Liver (tissue), 9 donors: Measurements from ENCODE around the gene CNTN5. TPM values are rescaled to one million over a fixed set of nuclear protein-coding genes. Genes with fewer than 3 reads are reported as not detected.

Experiments
- DNase-seq: peaks from one replicate; pipeline ENCODE4 v3.0.0-alpha.2; 2017; ENCODE audit warnings: low spot score
- H3K27ac ChIP-seq, 2 donors: one replicate each; pipeline ENCODE4 v1.7.0; 2013; ENCODE audit warnings: inconsistent platforms in 2 of 2, low read length in 2 of 2, control low read depth in 1 of 2, low read depth in 1 of 2, mild to moderate bottlenecking in 1 of 2
- H3K27me3 ChIP-seq, 4 donors: one replicate each; pipeline versions ENCODE4 v1.6.1 to v1.7.0; 2013; ENCODE audit warnings: low read length in 3 of 4, inconsistent platforms in 1 of 4, mild to moderate bottlenecking in 1 of 4, moderate library complexity in 1 of 4; ENCODE audit not compliant: control insufficient read depth in 4 of 4, insufficient read depth in 4 of 4
- H3K36me3 ChIP-seq, 4 donors: one replicate each; pipeline versions ENCODE4 v1.6.1 to v1.7.0; 2013; ENCODE audit warnings: low read length in 3 of 4, mild to moderate bottlenecking in 3 of 4, low read depth in 1 of 4, moderate library complexity in 1 of 4; ENCODE audit not compliant: control insufficient read depth in 4 of 4, insufficient read depth in 3 of 4
- H3K4me1 ChIP-seq, 4 donors: one replicate each; pipeline versions ENCODE4 v1.6.1 to v1.7.0; 2013; ENCODE audit warnings: low read length in 3 of 4, mild to moderate bottlenecking in 3 of 4, moderate library complexity in 1 of 4; ENCODE audit not compliant: control insufficient read depth in 4 of 4, insufficient read depth in 4 of 4
- H3K4me3 ChIP-seq, 3 donors: one replicate each; pipeline versions ENCODE4 v1.6.1 to v1.7.0; 2013; ENCODE audit warnings: low read length in 3 of 3, control low read depth in 1 of 3, low read depth in 1 of 3, mild to moderate bottlenecking in 1 of 3
- H3K9ac ChIP-seq, 2 donors: one replicate each; pipeline ENCODE4 v1.7.0; 2013; ENCODE audit warnings: low read length in 2 of 2, mild to moderate bottlenecking in 2 of 2, moderate library complexity in 2 of 2, control low read depth in 1 of 2, low read depth in 1 of 2
- H3K9me3 ChIP-seq, 4 donors: one replicate each; pipeline versions ENCODE4 v1.6.1 to v1.7.0; 2013; ENCODE audit warnings: low read length in 3 of 4; ENCODE audit not compliant: control insufficient read depth in 4 of 4
- CTCF ChIP-seq: fragments of 150-350 bp; IDR thresholded peaks from 2 replicates; pipeline ENCODE4 v1.5.1; 2017; ENCODE audit warnings: improper control_type of control experiment, low read depth, low read length; ENCODE audit not compliant: missing input control
- EGR1 ChIP-seq, 2 donors: IDR thresholded peaks; 2 replicates each; pipeline ENCODE4 v1.6.1; 2016 to 2018; ENCODE audit warnings: antibody characterized with exemption in 2 of 2, low read depth in 2 of 2
- FOXA1 ChIP-seq: IDR thresholded peaks from 2 replicates; pipeline ENCODE4 v1.6.1; 2016; ENCODE audit warnings: antibody characterized with exemption
- FOXA2 ChIP-seq: IDR thresholded peaks from 2 replicates; pipeline ENCODE4 v1.6.1; 2016; ENCODE audit warnings: antibody characterized with exemption
- GABPA ChIP-seq, 2 donors: IDR thresholded peaks in 1 of 2; conservative IDR thresholded peaks in 1 of 2; 2 replicates each; pipeline ENCODE4 v1.6.1; 2016; ENCODE audit warnings: antibody characterized with exemption in 2 of 2, mild to moderate bottlenecking in 1 of 2, moderate library complexity in 1 of 2
- HNF4A ChIP-seq, 2 donors: conservative IDR thresholded peaks; 2 replicates each; pipeline ENCODE4 v1.6.1; 2016; ENCODE audit warnings: antibody characterized with exemption in 2 of 2, mild to moderate bottlenecking in 2 of 2
- HNF4G ChIP-seq: IDR thresholded peaks from 2 replicates; pipeline ENCODE4 v1.6.1; 2016; ENCODE audit warnings: antibody characterized with exemption
- JUND ChIP-seq, 2 donors: IDR thresholded peaks; 2 replicates each; pipeline ENCODE4 v1.6.1; 2016; ENCODE audit warnings: antibody characterized with exemption in 2 of 2
- MAX ChIP-seq: IDR thresholded peaks from 2 replicates; pipeline ENCODE4 v1.6.1; 2016; ENCODE audit warnings: antibody characterized with exemption
- NR2F2 ChIP-seq: IDR thresholded peaks from 2 replicates; pipeline ENCODE4 v1.6.1; 2016; ENCODE audit warnings: antibody characterized with exemption
- RAD21 ChIP-seq, 2 donors: IDR thresholded peaks; 2 replicates each; pipeline ENCODE4 v1.6.1; 2016; ENCODE audit warnings: antibody characterized with exemption in 2 of 2, mild to moderate bottlenecking in 2 of 2
- REST ChIP-seq: IDR thresholded peaks from 2 replicates; pipeline ENCODE4 v1.6.1; 2016; ENCODE audit warnings: antibody characterized with exemption, mild to moderate bottlenecking
- RXRA ChIP-seq, 2 donors: IDR thresholded peaks; 2 replicates each; pipeline ENCODE4 v1.6.1; 2017 to 2018; ENCODE audit warnings: antibody characterized with exemption in 2 of 2, mild to moderate bottlenecking in 1 of 2
- SP1 ChIP-seq: IDR thresholded peaks from 2 replicates; pipeline ENCODE4 v1.6.1; 2018; ENCODE audit warnings: antibody characterized with exemption, mild to moderate bottlenecking
- TAF1 ChIP-seq: conservative IDR thresholded peaks from 2 replicates; pipeline ENCODE4 v1.6.1; 2016; ENCODE audit warnings: antibody characterized with exemption, mild to moderate bottlenecking
- YY1 ChIP-seq: IDR thresholded peaks from 2 replicates; pipeline ENCODE4 v1.6.1; 2016; ENCODE audit warnings: antibody characterized with exemption, mild to moderate bottlenecking
- WGBS: extraction: QIAGEN DNeasy Blood & Tissue Kit; methylation state at CpG from one replicate; pipeline ENCODE4 v1.1.7; 2013; 5-methylcytosine and 5-hydroxymethylcytosine counted together
- polyA plus RNA-seq, 2 donors: library from polyadenylated mRNA; stranded (reverse) in 1 of 2; unstranded in 1 of 2; fragments of 200-250 nt in 1 of 2; fragments of >200 nt in 1 of 2; fragmentation: Nextera tagmentation in 1 of 2; extraction: Ambion mirVana in 1 of 2; gene quantifications; one replicate each; pipeline versions ENCODE4 v1.2.1 to v1.2.3, GENCODE V29; 2013 to 2015
- total RNA-seq, 2 donors: library from RNA; depleted of rRNA; stranded (reverse); fragments of >200 nt; gene quantifications; one replicate each; pipeline ENCODE4 v1.2.3, GENCODE V29; 2014
- TF ChIP-seq, protein P1 (sequence below): IDR thresholded peaks from 2 replicates; pipeline ENCODE4 v1.6.1; 2016; ENCODE audit warnings: antibody characterized with exemption
- TF ChIP-seq, protein P2 (sequence below): IDR thresholded peaks from 2 replicates; pipeline ENCODE4 v1.6.1; 2016; ENCODE audit warnings: antibody characterized with exemption
- donor health status: healthy.
- donor health status: healthy.
- donor health status: healthy.
- donor health status: healthy.
- donor health status: healthy.

Gene CNTN5
- total and polyA plus RNA-seq, 4 donors, result 0.01 to 0.08 (median 0.04) TPM

DNA sequence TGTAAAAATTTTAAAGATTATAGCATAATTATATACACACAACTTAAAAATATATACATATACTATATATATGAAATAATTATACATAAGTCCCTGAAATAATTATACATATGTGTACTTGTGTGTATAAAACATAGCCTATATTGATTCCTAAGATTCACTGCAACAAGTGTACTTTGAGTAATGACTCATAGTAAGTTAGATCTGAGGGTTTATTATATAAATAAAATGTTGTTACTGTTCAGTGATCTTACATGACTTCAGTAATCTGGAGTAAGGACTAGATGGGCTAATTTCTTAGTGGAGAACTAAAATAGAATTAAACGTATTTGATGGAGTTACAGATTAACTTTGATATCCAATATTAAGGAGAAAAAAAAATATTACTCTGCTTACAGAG, 350.5 kb downstream of the CNTN5 start:
- DNase-seq, result no peak
- Histone ChIP-seq H3K9me3 (no peaks in the 10 kb centered on the region), H3K9ac (no peak overlapping the region), H3K4me1 (peaks cover 0 to 2% (median 0%) of the 10 kb centered on the region in 4 donors), H3K27ac (no peak overlapping the region), H3K36me3 (no peaks in the 10 kb centered on the region), H3K27me3 (no peaks in the 10 kb centered on the region), H3K4me3 (no peak overlapping the region)
- WGBS, result 45% methylated on average over 1 of the region's 1 CpG
- TF ChIP-seq RXRA (IDR thresholded peaks at IDR 0.05) (no peak), NR2F2 (no peak), EGR1 (IDR thresholded peaks at IDR 0.05; ENCODE audit: low read depth in 2 of 2) (no peak), YY1 (no peak), TAF1 (no peak), SP1 (no peak), MAX (no peak), HNF4A (conservative IDR thresholded peaks at IDR 0.05) (no peak), CTCF (no peak), GABPA (IDR thresholded peaks at IDR 0.05 in 1 of 2, conservative IDR thresholded peaks at IDR 0.05 in 1 of 2) (no peak), FOXA2 (no peak), JUND (IDR thresholded peaks at IDR 0.05) (no peak), HNF4G (no peak), REST (no peak), FOXA1 (no peak), RAD21 (IDR thresholded peaks at IDR 0.05) (no peak)
- TF ChIP-seq, protein P1, sequence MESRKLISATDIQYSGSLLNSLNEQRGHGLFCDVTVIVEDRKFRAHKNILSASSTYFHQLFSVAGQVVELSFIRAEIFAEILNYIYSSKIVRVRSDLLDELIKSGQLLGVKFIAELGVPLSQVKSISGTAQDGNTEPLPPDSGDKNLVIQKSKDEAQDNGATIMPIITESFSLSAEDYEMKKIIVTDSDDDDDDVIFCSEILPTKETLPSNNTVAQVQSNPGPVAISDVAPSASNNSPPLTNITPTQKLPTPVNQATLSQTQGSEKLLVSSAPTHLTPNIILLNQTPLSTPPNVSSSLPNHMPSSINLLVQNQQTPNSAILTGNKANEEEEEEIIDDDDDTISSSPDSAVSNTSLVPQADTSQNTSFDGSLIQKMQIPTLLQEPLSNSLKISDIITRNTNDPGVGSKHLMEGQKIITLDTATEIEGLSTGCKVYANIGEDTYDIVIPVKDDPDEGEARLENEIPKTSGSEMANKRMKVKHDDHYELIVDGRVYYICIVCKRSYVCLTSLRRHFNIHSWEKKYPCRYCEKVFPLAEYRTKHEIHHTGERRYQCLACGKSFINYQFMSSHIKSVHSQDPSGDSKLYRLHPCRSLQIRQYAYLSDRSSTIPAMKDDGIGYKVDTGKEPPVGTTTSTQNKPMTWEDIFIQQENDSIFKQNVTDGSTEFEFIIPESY, result no peak
- TF ChIP-seq, protein P2, sequence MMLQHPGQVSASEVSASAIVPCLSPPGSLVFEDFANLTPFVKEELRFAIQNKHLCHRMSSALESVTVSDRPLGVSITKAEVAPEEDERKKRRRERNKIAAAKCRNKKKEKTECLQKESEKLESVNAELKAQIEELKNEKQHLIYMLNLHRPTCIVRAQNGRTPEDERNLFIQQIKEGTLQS, result no peak
